ENCODE data around the gene PPARD. TPM values are rescaled to one million over a fixed set of nuclear protein-coding genes. Genes with fewer than 3 reads are reported as not detected.

Gene PPARD
- polyA plus RNA-seq, 1 donor from 2014 or later = 1.3 TPM

- no peak overlapping the region for H3K9ac ChIP-seq (ENCODE audit: low read length)
- H4K20me1 ChIP-seq (ENCODE audit: insufficient read depth) = no peaks in the 10 kb centered on the region
- H3K9me2 ChIP-seq (ENCODE audit: insufficient read depth, low read length) = no peaks in the 10 kb centered on the region
- H3F3A ChIP-seq (ENCODE audit: insufficient read depth, low read length, poor library complexity, severe bottlenecking) = no peaks in the 10 kb centered on the region
- H3K79me2 ChIP-seq (replicated peaks; ENCODE audit: insufficient read depth, low read length) = no peaks in the 10 kb centered on the region
- H3K36me3 ChIP-seq (ENCODE audit: insufficient read depth, low read length) = no peaks in the 10 kb centered on the region
- H2AFZ ChIP-seq (ENCODE audit: low read depth, low read length) = no peak overlapping the region
- TF ChIP-seq POLR2AphosphoS5 (IDR thresholded peaks at IDR 0.05) = no peak
- TF ChIP-seq MXI1 (conservative IDR thresholded peaks at IDR 0.05; ENCODE audit: poor library complexity, severe bottlenecking) = no peak
- TF ChIP-seq SMC3 (conservative IDR thresholded peaks at IDR 0.05; ENCODE audit: poor library complexity) = no peak
- TF ChIP-seq CTCF (IDR thresholded peaks at IDR 0.05; ENCODE audit: poor library complexity, severe bottlenecking) = no peak
- TF ChIP-seq REST (IDR thresholded peaks at IDR 0.05; ENCODE audit: borderline replicate concordance) = no peak
- no peak overlapping the region for H3K4me2 ChIP-seq (ENCODE audit: low read length)
- H3K9me3 ChIP-seq (ENCODE audit: low read length) = no peaks in the 10 kb centered on the region
- H3K27ac ChIP-seq (ENCODE audit: low read length) = no peak overlapping the region
- no peaks in the 10 kb centered on the region for H3K27me3 ChIP-seq (ENCODE audit: insufficient read depth, low read depth, low read length)
- no peak overlapping the region for H3K4me3 ChIP-seq (ENCODE audit: low read length)
Observed at GRCh38 chr6:35476004-35476403, 133.6 kb downstream of the PPARD start.

GRCh38 chr6:35477028-35477427, 134.7 kb downstream of the PPARD start:
- Histone ChIP-seq H3K79me2 (replicated peaks; ENCODE audit: insufficient read depth, low read length) (no peaks in the 10 kb centered on the region), H2AFZ (ENCODE audit: low read depth, low read length) (no peak overlapping the region), H3K36me3 (ENCODE audit: insufficient read depth, low read length) (no peaks in the 10 kb centered on the region), H3K9me2 (ENCODE audit: insufficient read depth, low read length) (no peaks in the 10 kb centered on the region), H3K4me3 (ENCODE audit: low read length) (no peak overlapping the region), H4K20me1 (ENCODE audit: insufficient read depth) (no peaks in the 10 kb centered on the region), H3K9ac (ENCODE audit: low read length) (no peak overlapping the region), H3K27ac (ENCODE audit: low read length) (no peak overlapping the region), H3K27me3 (ENCODE audit: insufficient read depth, low read depth, low read length) (no peaks in the 10 kb centered on the region), H3K4me2 (ENCODE audit: low read length) (no peak overlapping the region), H3K9me3 (ENCODE audit: low read length) (no peaks in the 10 kb centered on the region), H3F3A (ENCODE audit: insufficient read depth, low read length, poor library complexity, severe bottlenecking) (no peaks in the 10 kb centered on the region)
- TF ChIP-seq POLR2AphosphoS5 (IDR thresholded peaks at IDR 0.05) (no peak), TAF1 (IDR thresholded peaks at IDR 0.05; ENCODE audit: low read depth) (no peak), EZH2 (IDR thresholded peaks at IDR 0.05; ENCODE audit: borderline replicate concordance, insufficient read depth, low read length, poor library complexity, severe bottlenecking) (no peak), EP300 (conservative IDR thresholded peaks at IDR 0.05; ENCODE audit: poor library complexity, severe bottlenecking) (no peak), CTCF (IDR thresholded peaks at IDR 0.05; ENCODE audit: poor library complexity, severe bottlenecking) (no peak), MXI1 (conservative IDR thresholded peaks at IDR 0.05; ENCODE audit: poor library complexity, severe bottlenecking) (no peak), REST (IDR thresholded peaks at IDR 0.05; ENCODE audit: borderline replicate concordance) (no peak), SMC3 (conservative IDR thresholded peaks at IDR 0.05; ENCODE audit: poor library complexity) (no peak), RAD21 (conservative IDR thresholded peaks at IDR 0.05) (no peak)

Measured in neural cell (in vitro differentiated cells).